SU-DHL-6 (cell line): ENCODE measurements around the gene B4GALNT3.

Experiments used
- H2AFZ ChIP-seq: fragments of 200-600 bp; sonication (generic); 2 replicates; pipeline ENCODE4 v1.6.1; 2014; ENCODE audit warnings: low read depth, mild to moderate bottlenecking, moderate library complexity, mixed read lengths, antibody characterized with exemption, low read length; ENCODE audit not compliant: severe bottlenecking
- H3F3A ChIP-seq: fragments of 200-600 bp; shearing (Covaris generic); 2 replicates; pipeline ENCODE4 v1.6.0; 2016; ENCODE audit warnings: antibody characterized with exemption, mild to moderate bottlenecking; ENCODE audit not compliant: insufficient read depth
- H3K27ac ChIP-seq: fragments of 200-600 bp; sonication (generic); 2 replicates; pipeline ENCODE4 v1.5.1; 2016; ENCODE audit warnings: low read depth, mild to moderate bottlenecking, low read length, moderate library complexity, mixed read lengths
- H3K27me3 ChIP-seq: fragments of 200-600 bp; sonication (generic), shearing (Covaris generic); 2 replicates; pipeline ENCODE4 v1.6.0; 2014; ENCODE audit warnings: mild to moderate bottlenecking, low read length
- H3K36me3 ChIP-seq: fragments of 200-600 bp; sonication (generic); 2 replicates; pipeline ENCODE4 v1.6.1; 2014; ENCODE audit warnings: mild to moderate bottlenecking, low read length, mixed read lengths
- H3K4me2 ChIP-seq: fragments of 300-600, 200-600 bp; shearing (Covaris generic), sonication (generic); 2 replicates; pipeline ENCODE4 v1.6.0; 2014; ENCODE audit warnings: low read length, low read depth, mild to moderate bottlenecking; ENCODE audit not compliant: poor library complexity, severe bottlenecking
- H3K4me3 ChIP-seq: fragments of 200-600 bp; sonication (generic); 2 replicates; pipeline ENCODE4 v1.5.1; 2014; ENCODE audit warnings: antibody characterized with exemption, low read length, mild to moderate bottlenecking, mixed read lengths; ENCODE audit not compliant: insufficient read depth, poor library complexity, severe bottlenecking
- H3K79me2 ChIP-seq: fragments of 200-600 bp; sonication (generic); 2 replicates; pipeline ENCODE4 v1.6.1; 2014; ENCODE audit warnings: mild to moderate bottlenecking, low read length, moderate library complexity; ENCODE audit not compliant: insufficient read depth
- H3K9ac ChIP-seq: fragments of 200-600 bp; sonication (generic); 2 replicates; pipeline ENCODE4 v1.7.0; 2014; ENCODE audit warnings: mild to moderate bottlenecking, low read length
- H3K9me2 ChIP-seq: fragments of 200-600 bp; sonication (generic); replicated peaks from 2 replicates; pipeline ENCODE4 v1.6.1; 2014; ENCODE audit warnings: low read length; ENCODE audit not compliant: insufficient read depth
- H3K9me3 ChIP-seq: fragments of 200-600 bp; sonication (generic); 2 replicates; pipeline ENCODE4 v1.6.1; 2014; ENCODE audit warnings: low read length, mixed read lengths; ENCODE audit not compliant: insufficient read depth
- H4K20me1 ChIP-seq: fragments of 200-600 bp; sonication (generic); 2 replicates; pipeline ENCODE4 v1.6.1; 2014; ENCODE audit warnings: low read depth, mild to moderate bottlenecking, antibody characterized with exemption, low read length, moderate library complexity, mixed read lengths
- CTCF ChIP-seq: fragments of 200-600 bp; sonication (generic); IDR thresholded peaks from one replicate; pipeline ENCODE4 v1.5.1; 2017; ENCODE audit warnings: antibody characterized with exemption, mild to moderate bottlenecking, low read length, moderate library complexity; ENCODE audit not compliant: insufficient read depth, poor library complexity, severe bottlenecking
- EZH2phosphoT487 ChIP-seq: fragments of 200-600 bp; sonication (generic), shearing (Covaris generic); conservative IDR thresholded peaks from 2 replicates; pipeline ENCODE4 v1.6.1; 2018; ENCODE audit warnings: mild to moderate bottlenecking, antibody characterized with exemption, low read length, moderate library complexity, mixed read lengths

The B4GALNT3 gene

GRCh38 chr12:467591-467990, 7.9 kb downstream of the B4GALNT3 start:
- no peaks in the 10 kb centered on the region for H3F3A ChIP-seq
- H3K36me3 ChIP-seq: no peaks in the 10 kb centered on the region
- no peak overlapping the region for H3K4me3 ChIP-seq
- H2AFZ ChIP-seq: no peak overlapping the region
- no peaks in the 10 kb centered on the region for H4K20me1 ChIP-seq
- no peak overlapping the region for H3K4me2 ChIP-seq
- no peaks in the 10 kb centered on the region for H3K27me3 ChIP-seq
- no peak overlapping the region for H3K27ac ChIP-seq
- TF ChIP-seq EZH2phosphoT487 (no peak), CTCF (no peak)
- no peaks in the 10 kb centered on the region for H3K79me2 ChIP-seq
- no peaks in the 10 kb centered on the region for H3K9me2 ChIP-seq
- H3K9me3 ChIP-seq: no peaks in the 10 kb centered on the region
- no peak overlapping the region for H3K9ac ChIP-seq

GRCh38 chr12:468671-469389, 9.1 kb downstream of the B4GALNT3 start:
- no peaks in the 10 kb centered on the region for H3K36me3 ChIP-seq
- H3K27ac ChIP-seq: no peak overlapping the region
- no peak overlapping the region for H3K9ac ChIP-seq
- no peaks in the 10 kb centered on the region for H3K9me2 ChIP-seq
- no peaks in the 10 kb centered on the region for H3F3A ChIP-seq
- no peaks in the 10 kb centered on the region for H3K79me2 ChIP-seq
- H3K4me2 ChIP-seq: no peak overlapping the region
- H3K4me3 ChIP-seq: no peak overlapping the region
- TF ChIP-seq CTCF: no peak
- TF ChIP-seq EZH2phosphoT487: no peak
- no peak overlapping the region for H2AFZ ChIP-seq
- no peaks in the 10 kb centered on the region for H4K20me1 ChIP-seq
- H3K9me3 ChIP-seq: no peaks in the 10 kb centered on the region
- no peaks in the 10 kb centered on the region for H3K27me3 ChIP-seq

GRCh38 chr12:470133-470532, 10.4 kb downstream of the B4GALNT3 start:
- no peak overlapping the region for H3K27ac ChIP-seq
- no peaks in the 10 kb centered on the region for H4K20me1 ChIP-seq
- no peaks in the 10 kb centered on the region for H3K36me3 ChIP-seq
- no peak overlapping the region for H3K4me2 ChIP-seq
- H3F3A ChIP-seq: no peaks in the 10 kb centered on the region
- H3K9ac ChIP-seq: no peak overlapping the region
- no peaks in the 10 kb centered on the region for H3K9me3 ChIP-seq
- H3K79me2 ChIP-seq: no peaks in the 10 kb centered on the region
- H3K9me2 ChIP-seq: no peaks in the 10 kb centered on the region
- no peak for TF ChIP-seq EZH2phosphoT487
- no peak for TF ChIP-seq CTCF
- H2AFZ ChIP-seq: no peak overlapping the region
- H3K27me3 ChIP-seq: no peaks in the 10 kb centered on the region
- no peak overlapping the region for H3K4me3 ChIP-seq
